Measurements from ENCODE around the gene HOXB1. TPM values are rescaled to one million over a fixed set of nuclear protein-coding genes. Genes with fewer than 3 reads are reported as not detected.
"Not testable (repeated sequence)": the region's sequence is repeated elsewhere in the genome, so short reads cannot be mapped to it uniquely, and the experiment has no call there.

HOXB1 gene
- total RNA-seq, 1 donor from 2014 or later, result not detected

DNA sequence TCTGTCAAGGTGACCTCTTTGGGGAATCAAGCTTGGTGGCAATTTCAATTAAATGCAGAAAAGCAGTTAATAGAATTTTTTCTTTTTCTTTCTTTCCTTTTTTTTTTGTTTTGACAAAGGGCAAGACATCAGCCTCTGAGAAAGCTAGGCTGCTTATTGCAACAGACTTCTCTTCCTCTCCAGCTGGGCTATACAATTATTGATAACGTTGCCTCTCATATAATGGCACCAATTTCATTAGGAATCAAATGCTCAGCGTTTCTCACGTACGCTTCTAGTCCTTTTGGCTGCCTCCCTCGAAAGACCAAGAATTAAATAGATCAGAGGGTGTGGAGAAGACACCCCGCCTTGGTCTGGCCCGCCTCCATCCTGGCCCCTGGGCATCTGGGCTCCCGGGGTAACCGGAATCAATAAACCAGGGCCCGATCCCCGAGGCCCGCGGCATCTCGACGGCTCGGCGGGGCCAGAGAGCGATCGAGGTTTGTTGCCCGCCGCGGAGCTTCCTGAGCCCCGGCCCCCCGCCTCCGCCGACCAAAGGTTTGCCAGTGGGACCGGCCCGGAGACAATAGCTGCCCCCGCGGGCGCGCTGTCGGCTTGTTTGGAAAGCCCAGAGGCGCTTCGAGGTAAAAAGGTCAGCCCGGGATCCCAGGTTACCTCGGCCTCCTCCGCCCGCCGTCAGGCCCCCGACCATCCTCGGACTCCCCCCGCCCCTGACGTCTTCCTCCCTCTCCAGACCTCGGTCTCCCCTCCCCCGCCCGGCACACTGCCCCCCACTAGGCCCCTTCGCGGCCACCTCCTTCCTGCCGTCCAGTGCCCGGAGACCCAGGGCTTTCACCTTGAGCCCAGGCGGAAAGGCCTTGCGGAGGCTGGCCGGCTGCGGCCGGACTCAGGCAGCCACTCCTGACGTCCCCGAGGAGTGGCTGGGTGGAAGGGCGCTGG, 3.9 kb downstream of the HOXB1 start:
- ATAC-seq (peak; percentile 11), DNase-seq (ENCODE audit: low spot score) (no peak)

GRCh38 chr17:48523010-48523409, 7.8 kb downstream of the HOXB1 start:
- no peak for DNase-seq (ENCODE audit: low spot score)
- no peak for ATAC-seq

DNA sequence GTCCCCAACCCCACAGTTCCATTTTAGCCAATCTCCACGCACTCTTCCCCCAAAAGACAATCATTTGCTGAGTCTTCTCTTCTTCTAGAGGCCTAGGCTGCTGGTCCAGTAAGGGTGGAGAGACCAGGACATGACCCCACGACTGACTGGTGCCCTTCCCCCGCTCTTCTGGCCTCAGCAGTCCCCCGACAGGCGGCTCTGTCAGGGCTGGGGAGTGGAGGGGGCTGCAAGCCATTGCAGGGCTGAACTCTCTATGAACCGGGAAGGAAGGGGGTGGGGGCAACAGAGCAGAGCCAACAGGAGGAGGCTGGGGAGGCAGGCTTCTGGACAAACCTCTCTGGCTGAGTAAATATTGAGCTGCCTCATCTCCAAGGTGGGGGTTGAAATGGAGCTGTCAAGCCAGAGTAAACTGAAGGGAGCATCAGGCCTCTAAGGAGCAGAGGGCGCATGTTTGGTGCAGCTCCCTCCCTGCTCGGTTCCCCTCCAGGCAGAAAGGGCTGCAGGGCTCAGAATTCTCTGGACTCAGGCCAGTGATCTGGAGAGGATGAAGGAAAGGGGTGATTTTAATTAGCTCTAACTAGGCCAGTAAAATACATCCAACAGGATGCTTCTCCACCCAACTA, 8.7 kb downstream of the HOXB1 start:
- no peak for DNase-seq (ENCODE audit: low spot score)
- peak; percentile 56 for ATAC-seq

- ATAC-seq, result no peak
- no peak for DNase-seq (ENCODE audit: low spot score)
Observed at GRCh38 chr17:48520631-48521079, 10.2 kb downstream of the HOXB1 start.

DNA sequence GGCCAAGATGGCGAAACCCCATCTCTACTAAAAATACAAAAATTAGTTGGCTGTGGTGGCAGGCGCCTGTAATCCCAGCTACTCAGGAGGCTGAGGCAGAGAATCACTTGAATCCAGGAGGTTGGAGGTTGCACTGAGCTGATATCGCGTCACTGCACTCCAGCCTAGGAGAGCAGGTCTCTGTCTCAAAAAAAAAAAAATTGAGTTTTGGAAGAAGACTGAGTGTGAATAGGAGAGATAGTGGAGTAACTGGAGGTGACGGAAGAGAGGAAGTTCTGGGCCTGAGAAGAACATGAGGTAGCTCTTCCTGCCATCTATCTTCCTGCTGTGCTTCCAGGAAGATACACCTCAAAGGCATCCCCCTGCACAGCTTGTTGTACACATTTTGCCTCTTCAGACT, 11.4 kb downstream of the HOXB1 start:
- ATAC-seq (no peak), DNase-seq (ENCODE audit: low spot score) (no peak)

GRCh38 chr17:48517478-48517877, 13.3 kb downstream of the HOXB1 start:
- no peak for ATAC-seq
- no peak for DNase-seq (ENCODE audit: low spot score)

GRCh38 chr17:48515925-48516900, 14.6 kb downstream of the HOXB1 start:
- ATAC-seq, result no peak
- no peak for DNase-seq (ENCODE audit: low spot score)

DNA sequence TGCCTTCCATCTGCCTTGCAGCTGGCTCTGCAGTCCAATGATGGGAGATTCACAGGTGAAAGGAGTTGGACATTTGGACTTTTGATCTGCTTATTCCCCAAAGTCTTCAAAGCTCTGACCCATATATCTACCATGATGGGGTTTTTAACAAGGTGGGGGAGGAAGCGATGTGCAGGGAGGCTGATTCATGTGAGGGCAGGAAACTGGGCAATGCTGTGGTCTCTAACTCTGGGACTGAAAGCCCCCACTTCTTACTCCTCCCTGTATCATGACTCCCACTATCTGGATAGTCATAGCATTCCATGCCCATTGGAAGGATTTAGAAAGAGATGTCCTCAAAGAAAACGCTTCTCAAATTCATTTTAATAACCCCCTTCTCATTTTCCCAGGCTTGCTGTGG, 16.3 kb downstream of the HOXB1 start:
- ATAC-seq (no peak), DNase-seq (ENCODE audit: low spot score) (no peak)

GRCh38 chr17:48513666-48514455, 16.9 kb downstream of the HOXB1 start:
- no peak for ATAC-seq
- DNase-seq (ENCODE audit: low spot score), result no peak

GRCh38 chr17:48513097-48513496, 17.7 kb downstream of the HOXB1 start:
- ATAC-seq (peak; percentile 49), DNase-seq (ENCODE audit: low spot score) (no peak)

DNA sequence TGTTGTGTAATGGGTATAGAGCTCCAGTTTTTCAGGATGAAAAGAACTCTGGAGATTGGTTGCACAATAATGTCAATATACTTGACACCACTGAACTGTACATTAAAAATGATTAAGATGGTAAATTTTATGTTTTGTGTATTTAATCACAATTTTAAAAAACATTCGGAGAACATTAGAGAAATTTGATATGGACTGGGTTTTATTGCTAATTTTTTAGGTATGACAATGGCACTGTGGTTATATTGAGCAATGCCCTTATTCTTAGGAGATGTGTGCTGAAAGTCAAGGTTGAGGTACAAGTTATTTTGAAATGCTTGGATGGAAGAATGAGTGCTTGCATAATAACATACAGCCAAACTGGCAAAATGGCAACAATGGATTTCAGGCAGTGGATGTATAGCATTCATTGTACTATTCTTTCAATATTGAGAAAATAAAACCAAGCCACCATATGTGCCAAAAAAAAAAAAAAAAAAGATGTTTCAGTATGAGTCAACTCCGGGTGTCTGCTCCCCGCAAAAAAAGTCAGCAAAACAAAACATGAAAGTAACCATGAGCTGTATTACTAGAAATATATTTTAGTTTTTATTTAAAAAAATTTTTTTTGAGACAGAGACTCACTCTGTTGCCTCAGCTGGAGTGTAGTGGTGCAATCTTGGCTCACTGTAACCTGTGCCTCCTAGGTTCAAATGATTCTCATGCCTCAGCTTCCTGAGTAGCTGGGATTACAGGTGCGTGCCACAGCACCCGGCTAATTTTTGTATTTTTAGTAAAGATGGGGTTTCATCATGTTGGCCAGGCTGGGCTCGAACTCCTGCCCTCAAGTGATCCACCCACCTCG, 19.8 kb downstream of the HOXB1 start:
- DNase-seq (ENCODE audit: low spot score) (no peak), ATAC-seq (no peak)

- no peak for DNase-seq (ENCODE audit: low spot score)
- no peak for ATAC-seq
Observed at GRCh38 chr17:48510381-48510760, 20.4 kb downstream of the HOXB1 start.

- ATAC-seq; DNase-seq (ENCODE audit: low spot score): not testable (repeated sequence)
Observed at GRCh38 chr17:48509708-48510107, 21.1 kb downstream of the HOXB1 start.

- no peak for DNase-seq (ENCODE audit: low spot score)
- no peak for ATAC-seq
Observed at GRCh38 chr17:48506246-48506645, 24.6 kb downstream of the HOXB1 start.

GRCh38 chr17:48505788-48506187, 25.0 kb downstream of the HOXB1 start:
- ATAC-seq (peak; percentile 27), DNase-seq (ENCODE audit: low spot score) (no peak)

DNA sequence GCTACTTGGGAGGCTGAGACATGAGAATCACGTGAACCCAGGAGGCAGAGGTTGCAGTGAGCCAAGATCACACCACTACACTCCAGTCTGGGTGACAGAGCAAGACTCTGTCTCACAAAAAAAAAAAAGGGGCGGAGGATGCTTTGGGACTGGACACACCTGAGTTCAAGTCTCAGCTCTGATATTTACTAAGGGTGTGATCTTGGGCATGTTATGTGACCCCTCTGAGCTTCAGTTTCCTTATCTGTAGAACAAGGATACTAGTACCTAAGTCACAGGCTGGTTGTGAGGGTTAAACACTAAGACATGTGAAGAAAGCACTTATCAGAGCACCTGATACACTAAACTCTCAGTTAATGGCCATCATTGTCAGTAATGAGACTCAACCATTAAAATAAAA, 25.9 kb downstream of the HOXB1 start:
- DNase-seq (ENCODE audit: low spot score), result no peak
- no peak for ATAC-seq

DNA sequence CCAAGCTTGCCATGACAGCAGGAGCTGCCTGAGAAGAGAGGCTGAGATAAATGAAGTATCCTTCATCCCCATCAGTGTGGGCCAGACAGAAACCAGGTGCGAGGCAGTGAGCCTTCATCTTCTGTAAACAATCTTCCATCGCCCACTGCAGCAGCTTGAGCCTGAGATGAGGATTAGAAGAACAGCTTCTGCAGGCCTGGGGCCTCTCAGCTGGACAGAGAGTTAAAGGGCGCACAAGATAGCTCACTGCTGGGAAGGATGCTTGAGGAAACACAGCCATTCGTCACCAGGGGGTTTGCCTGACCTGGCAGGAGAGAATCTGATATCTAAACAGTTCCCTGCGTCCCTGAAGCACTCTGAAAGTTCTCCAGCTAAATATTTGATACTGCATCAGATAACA, 27.1 kb downstream of the HOXB1 start:
- no peak for ATAC-seq
- no peak for DNase-seq (ENCODE audit: low spot score)

GRCh38 chr17:48502901-48503300, 27.9 kb downstream of the HOXB1 start:
- no peak for DNase-seq (ENCODE audit: low spot score)
- ATAC-seq, result no peak

DNA sequence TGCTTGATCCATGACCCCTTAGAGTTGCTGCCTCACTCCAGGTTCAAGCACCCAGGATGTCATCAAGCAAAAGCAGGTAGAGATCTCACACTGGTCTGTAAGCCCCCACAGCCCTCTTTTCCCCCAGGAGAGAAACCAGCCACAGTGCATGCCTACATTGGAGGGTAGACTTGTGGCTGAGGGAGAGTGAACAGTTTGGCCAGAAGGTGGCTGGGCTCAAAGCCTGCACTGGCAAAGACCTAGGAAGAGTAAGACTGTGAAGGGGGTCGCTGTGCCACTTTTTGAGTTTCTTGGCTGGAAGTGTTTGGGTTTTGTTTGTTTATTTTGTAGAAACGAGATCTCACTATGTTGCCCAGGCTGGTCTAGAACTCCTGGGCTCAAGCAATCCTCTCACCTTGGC, 28.5 kb downstream of the HOXB1 start:
- DNase-seq (ENCODE audit: low spot score), result no peak
- ATAC-seq, result no peak
